ENCODE data around the gene HOXA2. TPM values are rescaled to one million over a fixed set of nuclear protein-coding genes. Genes with fewer than 3 reads are reported as not detected.

The HOXA2 gene
- total RNA-seq, 2 experiments from 2014 or later = 0.25 to 0.42 TPM

GRCh38 chr7:27114881-27115220 is 12.4 kb upstream of the HOXA2 start:
- no peak overlapping the region for H2AFZ ChIP-seq (ENCODE audit: low read length)
- no peaks in the 10 kb centered on the region for H3K79me2 ChIP-seq (ENCODE audit: insufficient read depth, low read depth, low read length)
- no peaks in the 10 kb centered on the region for H3K9me3 ChIP-seq (ENCODE audit: low read length)
- H3K4me2 ChIP-seq (ENCODE audit: low read length) = no peak overlapping the region
- no peak overlapping the region for H3K27ac ChIP-seq (ENCODE audit: low read depth, low read length, poor library complexity, severe bottlenecking)
- H3K36me3 ChIP-seq (ENCODE audit: insufficient read depth, low read length) = no peaks in the 10 kb centered on the region
- H4K20me1 ChIP-seq (ENCODE audit: insufficient read depth, low read length) = no peaks in the 10 kb centered on the region
- no TSS peak for BruUV-seq (replicated peaks)
- intact Hi-C loops (cut with micrococcal nuclease; ENCODE audit: unreplicated experiment) = no loop called here
- no peak for TF ChIP-seq CTCF (conservative IDR thresholded peaks at IDR 0.05; ENCODE audit: low read length)
- no peak for TF ChIP-seq EZH2phosphoT487 (IDR thresholded peaks at IDR 0.05; ENCODE audit: borderline replicate concordance, low read depth, low read length)
- ChIA-PET POLR2A (no interaction called here), CTCF (ENCODE audit: unreplicated experiment) (no interaction called here)
- H3K4me3 ChIP-seq (ENCODE audit: low read depth, low read length, poor library complexity, severe bottlenecking) = no peak overlapping the region
- no peaks in the 10 kb centered on the region for H3K4me1 ChIP-seq (ENCODE audit: insufficient read depth, low read length, poor library complexity, severe bottlenecking)
- H3K9me2 ChIP-seq (ENCODE audit: insufficient read depth, low read length) = no peaks in the 10 kb centered on the region
- DNase-seq (ENCODE audit: low spot score) = no peak

DNA sequence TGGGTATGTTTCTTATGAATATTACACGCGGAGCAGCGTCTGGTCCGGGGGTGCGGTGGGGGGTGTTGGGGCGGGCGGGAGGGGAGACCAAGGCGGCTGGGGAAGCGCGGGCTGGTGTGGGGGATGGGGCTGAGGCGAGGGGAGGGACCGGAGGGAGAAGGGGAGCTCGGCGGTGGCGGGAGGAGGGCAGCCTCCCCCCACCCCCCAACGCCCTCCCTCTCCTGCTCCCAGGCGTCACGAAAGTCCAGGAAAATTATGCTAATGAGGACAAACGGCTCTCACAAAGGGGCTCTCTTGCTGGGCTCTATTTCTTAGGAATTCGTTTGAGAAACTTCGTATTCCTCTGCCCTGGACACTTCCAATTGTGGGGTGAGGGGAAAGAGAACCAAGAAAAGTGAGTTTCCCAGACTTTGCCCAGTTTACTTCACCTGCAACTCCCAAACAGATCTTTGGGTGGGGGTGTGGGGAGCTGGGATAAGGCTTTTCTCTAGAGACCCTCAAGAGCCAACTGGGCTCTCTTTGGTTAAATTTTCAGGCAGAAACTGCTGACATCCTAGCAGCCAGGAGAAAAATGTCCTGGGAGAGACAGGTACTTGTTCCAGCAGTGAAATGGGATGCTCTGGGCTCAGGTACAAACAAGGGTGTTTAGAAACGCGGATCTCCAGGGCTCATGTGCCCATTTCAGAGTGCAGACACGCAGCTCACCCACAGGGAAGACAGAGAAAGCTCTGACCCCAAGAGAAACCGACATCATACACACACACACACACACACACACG is 11.7 kb upstream of the HOXA2 start:
- no peaks in the 10 kb centered on the region for H4K20me1 ChIP-seq (ENCODE audit: insufficient read depth, low read length)
- H3K27ac ChIP-seq (ENCODE audit: low read depth, low read length, poor library complexity, severe bottlenecking) = no peak overlapping the region
- no peak for DNase-seq (ENCODE audit: low spot score)
- H3K36me3 ChIP-seq (ENCODE audit: insufficient read depth, low read length) = no peaks in the 10 kb centered on the region
- ChIA-PET CTCF (ENCODE audit: unreplicated experiment) (no interaction called here), POLR2A (no interaction called here)
- BruUV-seq (replicated peaks) = no TSS peak
- no peaks in the 10 kb centered on the region for H3K9me2 ChIP-seq (ENCODE audit: insufficient read depth, low read length)
- H3K4me2 ChIP-seq (ENCODE audit: low read length) = no peak overlapping the region
- H2AFZ ChIP-seq (ENCODE audit: low read length) = no peak overlapping the region
- no peak overlapping the region for H3K4me3 ChIP-seq (ENCODE audit: low read depth, low read length, poor library complexity, severe bottlenecking)
- no peak for TF ChIP-seq CTCF (conservative IDR thresholded peaks at IDR 0.05; ENCODE audit: low read length)
- TF ChIP-seq EZH2phosphoT487 (IDR thresholded peaks at IDR 0.05; ENCODE audit: borderline replicate concordance, low read depth, low read length) = no peak
- H3K79me2 ChIP-seq (ENCODE audit: insufficient read depth, low read depth, low read length) = no peaks in the 10 kb centered on the region
- H3K9me3 ChIP-seq (ENCODE audit: low read length) = no peaks in the 10 kb centered on the region
- no peaks in the 10 kb centered on the region for H3K4me1 ChIP-seq (ENCODE audit: insufficient read depth, low read length, poor library complexity, severe bottlenecking)
- intact Hi-C loops (cut with micrococcal nuclease; ENCODE audit: unreplicated experiment) = no loop called here

All from OCI-LY7 (cell line).